Loucy (cell line): ENCODE results near the gene OR1L1.

Experiments used
- EZH2phosphoT487 ChIP-seq: fragments of 200-600 bp; IDR thresholded peaks from 2 replicates; pipeline ENCODE4 v1.6.1; 2018; ENCODE audit warnings: antibody characterized with exemption, mild to moderate bottlenecking, moderate library complexity, borderline replicate concordance
- TF ChIP-seq, protein P1 (sequence below): fragments of 200-600 bp; sonication (generic); conservative IDR thresholded peaks from 2 replicates; pipeline ENCODE4 v1.5.1; 2014; ENCODE audit warnings: mild to moderate bottlenecking, antibody characterized with exemption, low read length

DNA sequence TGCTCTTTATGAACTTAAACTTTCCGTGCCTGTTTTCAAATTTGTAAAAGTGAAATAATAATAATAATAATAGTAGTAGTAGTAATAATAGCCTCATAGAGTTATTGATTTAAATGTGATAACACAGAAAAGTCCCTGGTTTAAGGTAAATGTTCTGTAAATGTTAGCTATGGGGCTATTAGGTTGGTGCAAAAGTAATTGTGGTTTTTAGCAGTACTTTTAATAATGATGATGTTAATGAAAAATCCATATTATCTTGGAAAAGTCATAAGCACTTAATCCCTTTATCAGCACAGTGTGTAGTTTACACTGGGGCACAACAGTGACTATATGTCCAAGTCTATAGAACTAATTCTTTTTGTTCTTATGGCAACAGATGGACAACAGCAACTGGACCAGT, 47.2 kb upstream of the OR1L1 start, which contains the start of gene OR1Q1:
- TF ChIP-seq, protein P1, sequence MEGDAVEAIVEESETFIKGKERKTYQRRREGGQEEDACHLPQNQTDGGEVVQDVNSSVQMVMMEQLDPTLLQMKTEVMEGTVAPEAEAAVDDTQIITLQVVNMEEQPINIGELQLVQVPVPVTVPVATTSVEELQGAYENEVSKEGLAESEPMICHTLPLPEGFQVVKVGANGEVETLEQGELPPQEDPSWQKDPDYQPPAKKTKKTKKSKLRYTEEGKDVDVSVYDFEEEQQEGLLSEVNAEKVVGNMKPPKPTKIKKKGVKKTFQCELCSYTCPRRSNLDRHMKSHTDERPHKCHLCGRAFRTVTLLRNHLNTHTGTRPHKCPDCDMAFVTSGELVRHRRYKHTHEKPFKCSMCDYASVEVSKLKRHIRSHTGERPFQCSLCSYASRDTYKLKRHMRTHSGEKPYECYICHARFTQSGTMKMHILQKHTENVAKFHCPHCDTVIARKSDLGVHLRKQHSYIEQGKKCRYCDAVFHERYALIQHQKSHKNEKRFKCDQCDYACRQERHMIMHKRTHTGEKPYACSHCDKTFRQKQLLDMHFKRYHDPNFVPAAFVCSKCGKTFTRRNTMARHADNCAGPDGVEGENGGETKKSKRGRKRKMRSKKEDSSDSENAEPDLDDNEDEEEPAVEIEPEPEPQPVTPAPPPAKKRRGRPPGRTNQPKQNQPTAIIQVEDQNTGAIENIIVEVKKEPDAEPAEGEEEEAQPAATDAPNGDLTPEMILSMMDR, result no peak
- TF ChIP-seq EZH2phosphoT487, result no peak
